ENCODE data around the gene SH3RF3.

Gene SH3RF3

GRCh38 chr2:109419171-109419756 lies 290.3 kb downstream of the SH3RF3 start:
- in situ Hi-C loops (cut with HindIII; ENCODE audit: low sequenced_read_pairs) = loop anchor here (5.0 kb wide), 1 partner anchor 47 kb away; no protein-coding TSS in a partner anchor

- in situ Hi-C loops (cut with HindIII; ENCODE audit: low sequenced_read_pairs) = loop anchor here (5.0 kb wide), 1 partner anchor 48 kb away; no protein-coding TSS in a partner anchor
These were observed 291.0 kb downstream of the SH3RF3 start for GRCh38 chr2:109419960-109420370.

DNA sequence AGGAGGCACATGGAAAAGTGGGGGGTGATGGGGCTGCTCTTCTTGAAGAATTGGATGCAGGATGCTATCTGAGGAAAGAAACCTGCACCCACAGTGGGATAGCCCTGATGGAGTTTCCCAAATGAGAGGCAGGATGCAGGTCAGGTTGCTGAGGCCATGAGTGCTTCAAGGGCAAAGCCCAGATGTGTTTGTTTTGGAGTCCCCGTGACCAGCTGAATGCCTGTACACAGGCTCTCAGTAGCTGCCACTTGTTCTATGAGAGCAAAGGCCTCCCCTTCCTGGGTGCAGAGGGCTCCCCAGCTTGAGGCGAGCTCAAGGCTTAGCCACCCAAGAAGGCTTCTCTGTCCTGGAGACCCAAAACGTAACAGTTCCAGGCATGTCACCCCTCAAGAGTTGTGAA lies 292.1 kb downstream of the SH3RF3 start:
- in situ Hi-C loops (cut with HindIII; ENCODE audit: low sequenced_read_pairs) = no loop called here

GRCh38 chr2:109421642-109422041 lies 292.6 kb downstream of the SH3RF3 start:
- in situ Hi-C loops (cut with HindIII; ENCODE audit: low sequenced_read_pairs) = no loop called here

DNA sequence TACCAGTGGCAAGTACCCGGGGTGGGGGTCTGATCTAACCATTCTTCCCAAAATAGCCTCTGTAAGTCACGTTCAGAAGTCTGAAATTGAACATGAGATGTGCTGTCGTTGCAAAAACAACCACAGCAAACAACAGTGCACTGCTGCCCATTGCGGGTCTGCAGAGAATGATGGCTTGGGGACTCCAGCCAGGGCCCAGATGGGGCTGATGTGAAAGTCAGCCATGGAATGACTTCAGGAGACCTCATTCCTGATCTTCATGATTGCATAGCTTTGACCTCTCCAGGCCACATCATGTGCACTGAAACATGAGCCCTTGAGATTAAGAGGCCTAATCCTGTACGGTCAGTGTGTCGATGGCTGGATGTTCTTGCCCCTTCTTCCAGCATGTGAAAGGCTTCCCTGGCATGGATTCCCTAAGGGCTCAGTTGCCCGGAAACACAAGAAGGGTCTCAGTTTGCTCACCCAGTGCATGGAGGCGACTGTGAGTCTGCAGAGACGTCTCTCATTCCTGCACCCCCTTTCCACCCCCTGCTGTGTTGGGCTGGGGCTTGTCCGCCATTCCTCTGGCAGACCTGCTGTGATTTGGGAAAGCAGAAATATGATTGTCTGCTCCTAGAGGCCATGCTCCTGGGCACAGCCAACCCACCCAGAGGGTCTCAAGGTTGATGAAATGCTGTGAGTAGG lies 293.2 kb downstream of the SH3RF3 start:
- in situ Hi-C loops (cut with HindIII; ENCODE audit: low sequenced_read_pairs) = no loop called here

GRCh38 chr2:109422758-109423500 lies 293.9 kb downstream of the SH3RF3 start:
- in situ Hi-C loops (cut with HindIII; ENCODE audit: low sequenced_read_pairs) = no loop called here

- in situ Hi-C loops (cut with HindIII; ENCODE audit: low sequenced_read_pairs) = no loop called here
These were observed 294.8 kb downstream of the SH3RF3 start for GRCh38 chr2:109423556-109424359.

GRCh38 chr2:109425411-109425810 lies 296.4 kb downstream of the SH3RF3 start:
- in situ Hi-C loops (cut with HindIII; ENCODE audit: low sequenced_read_pairs) = no loop called here

- in situ Hi-C loops (cut with HindIII; ENCODE audit: low sequenced_read_pairs) = no loop called here
These were observed 298.7 kb downstream of the SH3RF3 start for GRCh38 chr2:109427661-109428091.

DNA sequence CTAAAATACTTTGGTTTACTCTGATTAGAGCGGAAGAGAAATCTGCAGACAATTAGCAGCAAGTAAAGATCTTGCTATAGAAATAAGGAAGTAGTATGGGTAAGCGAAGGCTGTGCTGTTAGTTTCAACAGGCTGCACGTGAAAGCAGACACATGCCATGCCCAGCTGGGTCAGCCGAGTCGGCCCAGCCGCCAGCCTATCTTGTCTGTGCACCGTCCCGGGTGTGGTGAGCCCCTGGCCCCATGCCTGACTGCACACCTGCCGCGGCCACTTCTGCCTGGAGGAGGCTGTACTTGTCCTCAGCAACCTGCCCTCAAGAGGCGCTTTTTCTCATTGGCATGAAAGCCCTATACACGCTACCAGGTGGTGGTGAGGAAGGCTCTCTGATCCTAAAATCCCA lies 299.3 kb downstream of the SH3RF3 start:
- in situ Hi-C loops (cut with HindIII; ENCODE audit: low sequenced_read_pairs) = no loop called here

DNA sequence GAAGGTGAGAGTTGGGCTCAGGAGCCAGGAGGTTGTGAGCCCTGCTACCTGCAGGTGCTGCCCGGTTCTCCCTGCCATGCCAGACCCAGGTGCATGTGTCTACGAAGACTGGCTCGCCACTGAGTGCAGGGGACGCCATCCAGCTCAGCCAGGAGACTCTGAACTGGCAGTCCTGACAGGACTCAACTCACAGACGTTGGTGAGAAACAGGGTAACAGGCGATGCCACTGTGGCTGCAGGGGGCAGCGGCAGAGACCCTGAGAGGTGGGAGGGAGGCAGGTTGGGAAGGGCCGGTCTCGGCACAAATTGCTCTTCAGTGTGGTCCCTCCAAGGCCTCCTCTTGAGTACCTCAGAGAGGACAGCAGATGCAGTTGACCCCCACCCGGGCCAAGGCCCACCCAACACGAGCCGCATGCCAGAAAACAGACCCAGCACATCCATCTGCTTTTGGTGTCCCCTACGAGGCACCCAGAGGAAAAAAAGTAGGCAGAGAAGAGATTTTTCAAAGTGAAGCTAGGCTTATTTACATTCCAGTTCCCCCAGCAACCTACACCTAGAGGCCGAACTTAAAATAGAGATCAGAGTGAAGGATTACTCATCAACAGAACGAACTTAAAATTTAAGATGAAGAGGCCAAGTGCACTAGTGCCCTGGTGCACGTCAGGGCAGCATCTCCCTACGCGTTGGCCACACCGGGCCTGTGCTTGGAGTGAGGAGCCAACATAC lies 300.0 kb downstream of the SH3RF3 start:
- in situ Hi-C loops (cut with HindIII; ENCODE audit: low sequenced_read_pairs) = no loop called here

DNA sequence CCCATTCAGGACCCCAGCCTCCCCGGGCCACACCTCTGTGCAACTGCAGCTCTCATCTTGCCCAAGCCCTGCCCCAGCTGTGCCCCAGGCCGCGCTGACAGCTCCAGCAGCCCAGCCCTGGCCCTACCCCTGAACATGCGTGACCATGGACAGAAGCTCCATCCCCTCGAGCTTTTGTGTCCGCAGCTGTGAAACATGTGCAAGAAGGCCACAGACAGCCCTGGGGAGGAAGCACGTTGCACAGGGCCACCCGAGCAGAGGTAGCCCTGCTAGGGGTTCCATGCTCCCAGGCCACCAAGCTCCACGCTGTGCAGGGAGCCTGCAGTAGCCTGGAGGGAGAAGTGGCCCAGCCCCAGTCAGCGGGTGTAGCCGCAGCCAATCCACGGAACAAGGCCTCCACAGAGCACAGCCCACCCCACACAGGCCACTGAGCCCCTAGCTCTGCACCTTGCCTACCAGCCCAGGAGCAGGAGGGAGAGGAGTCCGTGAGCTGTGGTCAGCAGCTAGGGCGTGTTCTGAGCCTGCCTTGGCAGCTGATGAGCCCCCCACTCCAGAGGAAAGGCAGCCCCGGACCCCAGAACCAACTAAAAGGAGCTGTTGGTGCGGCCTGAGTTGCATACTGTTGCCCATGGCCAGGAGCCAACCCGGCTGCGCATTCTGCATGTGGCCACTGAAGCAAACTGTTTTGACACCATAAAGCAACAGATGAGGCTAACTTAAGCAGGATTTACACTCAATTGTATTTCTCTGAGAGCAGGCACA lies 300.7 kb downstream of the SH3RF3 start:
- in situ Hi-C loops (cut with HindIII; ENCODE audit: low sequenced_read_pairs) = no loop called here

- in situ Hi-C loops (cut with HindIII; ENCODE audit: low sequenced_read_pairs) = no loop called here
These were observed 301.3 kb downstream of the SH3RF3 start for GRCh38 chr2:109430329-109430636.

GRCh38 chr2:109432421-109432820 lies 303.4 kb downstream of the SH3RF3 start:
- in situ Hi-C loops (cut with HindIII; ENCODE audit: low sequenced_read_pairs) = no loop called here

GRCh38 chr2:109433486-109433885 lies 304.5 kb downstream of the SH3RF3 start:
- in situ Hi-C loops (cut with HindIII; ENCODE audit: low sequenced_read_pairs) = no loop called here

- in situ Hi-C loops (cut with HindIII; ENCODE audit: low sequenced_read_pairs) = no loop called here
These were observed 304.9 kb downstream of the SH3RF3 start for GRCh38 chr2:109433926-109434325.

- in situ Hi-C loops (cut with HindIII; ENCODE audit: low sequenced_read_pairs) = no loop called here
These were observed 305.3 kb downstream of the SH3RF3 start for GRCh38 chr2:109434351-109434750.

- in situ Hi-C loops (cut with HindIII; ENCODE audit: low sequenced_read_pairs) = no loop called here
These were observed 306.2 kb downstream of the SH3RF3 start for GRCh38 chr2:109435066-109435690.

- in situ Hi-C loops (cut with HindIII; ENCODE audit: low sequenced_read_pairs) = no loop called here
These were observed 307.0 kb downstream of the SH3RF3 start for GRCh38 chr2:109435901-109436598.
